Neutrophil (primary cell): Measurements from ENCODE around the gene DNAJC30.

ENCODE experiments used
- H3K27ac ChIP-seq: fragments of 200-600 bp; sonication (generic); 2 replicates; pipeline ENCODE4 v1.5.1; 2016; ENCODE audit warnings: mild to moderate bottlenecking, moderate library complexity
- H3K27me3 ChIP-seq: fragments of 200-600 bp; sonication (generic); 2 replicates; pipeline ENCODE4 v1.6.0; 2016; ENCODE audit warnings: mild to moderate bottlenecking
- H3K36me3 ChIP-seq: fragments of 200-600 bp; sonication (generic); 2 replicates; pipeline ENCODE4 v1.5.1; 2017
- H3K4me1 ChIP-seq, 2 experiments: fragments of 200-600 bp in 1 of 2; sonication (generic) in 1 of 2; 1 replicate in 1 of 2; 2 replicates in 1 of 2; pipeline versions ENCODE4 v1.5.1 to v1.6.1; 2013 to 2016; ENCODE audit warnings: low read depth in 1 of 2, low read length in 1 of 2, mild to moderate bottlenecking in 1 of 2, moderate library complexity in 1 of 2; ENCODE audit not compliant: control insufficient read depth in 1 of 2, insufficient read depth in 1 of 2
- H3K4me3 ChIP-seq, 2 experiments: fragments of 200-600 bp in 1 of 2; sonication (generic) in 1 of 2; 1 replicate in 1 of 2; 2 replicates in 1 of 2; pipeline ENCODE4 v1.5.1; 2013 to 2016; ENCODE audit warnings: low read depth in 1 of 2, low read length in 1 of 2, mild to moderate bottlenecking in 1 of 2, moderate library complexity in 1 of 2
- H3K9me3 ChIP-seq: fragments of 200-600 bp; sonication (generic); 2 replicates; pipeline ENCODE4 v1.5.1; 2016
- TF ChIP-seq, protein P1 (sequence below): fragments of 200-600 bp; sonication (generic); IDR thresholded peaks from 2 replicates; pipeline ENCODE4 v1.5.1; 2016; ENCODE audit warnings: antibody characterized with exemption

DNAJC30 gene

GRCh38 chr7:73718905-73719805, 35.9 kb upstream of the DNAJC30 start, which contains the start of gene STX1A:
Gene STX1A, minus strand, starts transcription at chr7:73719669. Its CDS starts 38 bp downstream, at chr7:73719631.
- Histone ChIP-seq H3K9me3 (no peaks in the 10 kb centered on the region), H3K4me3 (peak within 1 kb of the TSS; percentile 54 to 61), H3K27ac (no peak within 1 kb of the TSS), H3K4me1 (peaks cover 25 to 27% of the 10 kb centered on the region in 2 experiments), H3K36me3 (no peaks in the 10 kb centered on the region), H3K27me3 (peaks cover 97% of the 10 kb centered on the region)
- TF ChIP-seq, protein P1, sequence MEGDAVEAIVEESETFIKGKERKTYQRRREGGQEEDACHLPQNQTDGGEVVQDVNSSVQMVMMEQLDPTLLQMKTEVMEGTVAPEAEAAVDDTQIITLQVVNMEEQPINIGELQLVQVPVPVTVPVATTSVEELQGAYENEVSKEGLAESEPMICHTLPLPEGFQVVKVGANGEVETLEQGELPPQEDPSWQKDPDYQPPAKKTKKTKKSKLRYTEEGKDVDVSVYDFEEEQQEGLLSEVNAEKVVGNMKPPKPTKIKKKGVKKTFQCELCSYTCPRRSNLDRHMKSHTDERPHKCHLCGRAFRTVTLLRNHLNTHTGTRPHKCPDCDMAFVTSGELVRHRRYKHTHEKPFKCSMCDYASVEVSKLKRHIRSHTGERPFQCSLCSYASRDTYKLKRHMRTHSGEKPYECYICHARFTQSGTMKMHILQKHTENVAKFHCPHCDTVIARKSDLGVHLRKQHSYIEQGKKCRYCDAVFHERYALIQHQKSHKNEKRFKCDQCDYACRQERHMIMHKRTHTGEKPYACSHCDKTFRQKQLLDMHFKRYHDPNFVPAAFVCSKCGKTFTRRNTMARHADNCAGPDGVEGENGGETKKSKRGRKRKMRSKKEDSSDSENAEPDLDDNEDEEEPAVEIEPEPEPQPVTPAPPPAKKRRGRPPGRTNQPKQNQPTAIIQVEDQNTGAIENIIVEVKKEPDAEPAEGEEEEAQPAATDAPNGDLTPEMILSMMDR: no peak

GRCh38 chr7:73718438-73718881, 35.2 kb upstream of the DNAJC30 start:
- H3K27ac ChIP-seq: no peak overlapping the region
- TF ChIP-seq, protein P1: no peak
- peaks cover 25 to 27% of the 10 kb centered on the region in 2 experiments for H3K4me1 ChIP-seq

DNA sequence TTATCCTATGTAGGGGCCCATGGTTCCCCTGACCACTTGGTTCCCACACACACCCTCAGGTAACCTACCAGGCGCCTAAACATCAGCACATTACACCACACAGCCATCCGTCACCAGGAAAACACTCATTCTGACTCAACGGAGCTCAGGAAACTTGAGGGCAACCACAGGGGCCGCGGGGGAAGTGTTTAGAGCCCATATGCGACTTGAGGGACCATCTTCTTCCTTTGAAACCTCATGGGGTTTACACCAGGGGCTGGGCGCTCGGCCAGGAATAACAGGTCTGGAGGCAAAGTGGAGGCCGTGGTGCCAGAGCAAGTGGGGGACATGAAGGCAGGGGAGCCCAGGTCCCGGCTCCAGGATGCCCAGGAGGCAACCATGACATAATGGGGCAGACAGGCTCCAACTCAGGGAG, 34.7 kb upstream of the DNAJC30 start:
- H3K9me3 ChIP-seq: no peaks in the 10 kb centered on the region
- peaks cover 100% of the 10 kb centered on the region for H3K27me3 ChIP-seq
- peak overlapping the region; percentile 54 to 61 for H3K4me3 ChIP-seq
- H3K36me3 ChIP-seq: no peaks in the 10 kb centered on the region
- no peak overlapping the region for H3K27ac ChIP-seq
- TF ChIP-seq, protein P1: no peak
- H3K4me1 ChIP-seq: peaks cover 25 to 27% of the 10 kb centered on the region in 2 experiments

More at GRCh38 chr7:73718438-73718881, 35.2 kb upstream of the DNAJC30 start:
- H3K9me3 ChIP-seq: no peaks in the 10 kb centered on the region
- peaks cover 98% of the 10 kb centered on the region for H3K27me3 ChIP-seq
- H3K4me3 ChIP-seq: peak overlapping the region; percentile 54 to 61
- no peaks in the 10 kb centered on the region for H3K36me3 ChIP-seq

DNA sequence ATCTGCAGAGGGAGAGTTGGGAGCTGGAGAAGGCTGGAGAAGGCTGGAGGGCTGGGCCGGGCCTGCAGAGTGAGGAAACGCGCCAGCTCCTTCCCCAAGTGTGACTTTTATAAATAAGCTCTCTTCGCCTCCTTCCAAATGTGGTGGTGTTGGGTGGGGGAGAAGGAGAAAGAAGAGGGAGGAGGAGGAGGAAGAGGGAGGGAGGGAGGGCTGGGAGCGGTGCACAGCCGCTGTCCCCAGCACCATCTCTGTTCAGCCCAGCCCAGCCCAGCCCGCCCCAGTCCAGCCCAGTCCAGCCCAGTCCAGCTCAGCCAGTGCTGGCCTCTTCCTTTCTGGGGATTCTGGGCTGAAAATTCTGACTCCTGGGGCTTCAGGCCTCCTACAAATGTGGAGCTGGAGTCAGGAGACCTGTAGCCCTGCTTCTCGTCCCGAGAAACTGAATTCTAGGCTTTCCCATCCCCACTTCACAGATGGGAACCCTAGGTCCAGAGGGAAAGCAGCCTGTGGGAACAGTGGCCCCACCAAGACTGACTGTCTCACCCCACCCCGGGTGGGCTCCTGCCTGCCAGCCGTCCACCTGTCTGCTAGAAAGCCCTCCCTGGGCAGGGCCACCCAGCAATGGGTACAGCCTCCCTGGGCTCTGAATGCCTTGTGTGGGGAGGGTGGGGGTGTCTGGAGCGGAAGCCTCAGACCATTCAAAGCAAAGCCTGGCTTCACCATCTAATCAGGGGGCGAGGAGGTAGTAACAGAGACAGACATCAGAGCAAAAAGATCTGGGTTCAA, 34.0 kb upstream of the DNAJC30 start:
- Histone ChIP-seq H3K4me1 (peaks cover 25 to 27% of the 10 kb centered on the region in 2 experiments), H3K27me3 (peaks cover 100% of the 10 kb centered on the region), H3K27ac (no peak overlapping the region), H3K4me3 (peak overlapping the region in 1 of 2 experiments; percentile 54), H3K36me3 (no peaks in the 10 kb centered on the region), H3K9me3 (no peaks in the 10 kb centered on the region)
- TF ChIP-seq, protein P1: no peak

DNA sequence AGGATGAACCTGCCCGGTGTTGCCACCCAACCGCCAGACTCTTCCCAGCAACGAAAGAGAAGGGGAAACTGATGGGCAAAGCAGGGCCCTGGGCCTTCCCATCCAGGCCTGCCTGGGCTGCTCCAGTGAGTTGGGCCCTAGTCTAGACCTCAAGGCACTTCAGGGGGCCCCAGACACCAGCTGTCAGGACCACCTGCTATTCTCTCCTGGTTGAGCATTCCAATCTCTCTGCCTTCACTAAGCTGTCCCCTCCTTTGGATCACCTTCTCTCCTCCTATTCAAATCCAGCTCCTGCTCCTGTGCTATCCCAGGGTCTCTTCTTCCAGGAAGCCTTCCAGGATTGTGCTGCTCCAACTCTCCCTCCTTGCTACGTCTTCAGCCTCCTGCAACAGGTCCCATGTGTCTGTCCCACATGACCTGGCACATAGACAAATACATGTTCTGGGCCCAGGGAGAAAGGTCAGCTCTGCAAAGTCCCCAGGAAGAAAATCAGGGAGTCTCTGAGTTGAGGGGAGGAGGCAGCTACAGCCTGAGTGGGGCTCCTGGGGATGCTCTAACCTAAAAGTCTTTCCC, 33.2 kb upstream of the DNAJC30 start:
- Histone ChIP-seq H3K4me3 (no peak overlapping the region), H3K9me3 (no peaks in the 10 kb centered on the region), H3K27me3 (peaks cover 100% of the 10 kb centered on the region), H3K4me1 (peaks cover 25 to 27% of the 10 kb centered on the region in 2 experiments), H3K36me3 (no peaks in the 10 kb centered on the region), H3K27ac (no peak overlapping the region)
- TF ChIP-seq, protein P1: no peak
